Subcutaneous adipose tissue (tissue), 4 donors: ENCODE data around the gene RAF1. TPM values are rescaled to one million over a fixed set of nuclear protein-coding genes. Genes with fewer than 3 reads are reported as not detected.

Experiments
- CTCF ChIP-seq: fragments of 450-650 bp; IDR thresholded peaks from one replicate; pipeline ENCODE4 v1.5.1; 2016; ENCODE audit warnings: low read depth, mild to moderate bottlenecking, control low read depth, antibody characterized with exemption, moderate library complexity
- total RNA-seq, 4 donors: library from RNA; depleted of rRNA; stranded (reverse); fragments of >200 nt; gene quantifications; one replicate each; pipeline ENCODE4 v1.1.0, GENCODE V29; 2016

The RAF1 gene
- total RNA-seq, 4 donors from 2014 or later: 81.1 to 104 (median 91.9) TPM

- TF ChIP-seq CTCF: no peak
Observed at GRCh38 chr3:12705981-12706380, 42.1 kb upstream of the RAF1 start.

- TF ChIP-seq CTCF: no peak
Observed at GRCh38 chr3:12705374-12705926, 41.5 kb upstream of the RAF1 start.

- no peak for TF ChIP-seq CTCF
Observed at GRCh38 chr3:12702501-12702900, 38.6 kb upstream of the RAF1 start.

GRCh38 chr3:12700800-12701199, 36.9 kb upstream of the RAF1 start:
- TF ChIP-seq CTCF: no peak

GRCh38 chr3:12695916-12696315, 32.0 kb upstream of the RAF1 start:
- TF ChIP-seq CTCF: no peak

GRCh38 chr3:12695112-12695511, 31.2 kb upstream of the RAF1 start:
- TF ChIP-seq CTCF: no peak

GRCh38 chr3:12692444-12692843, 28.5 kb upstream of the RAF1 start:
- TF ChIP-seq CTCF: no peak
